Measurements from ENCODE around the gene EML6. TPM values are rescaled to one million over a fixed set of nuclear protein-coding genes. Genes with fewer than 3 reads are reported as not detected.

EML6 gene
- total and polyA plus RNA-seq, 2 experiments from 2014 or later: 2.7 to 6.2 TPM

- Histone ChIP-seq H3F3A (replicated peaks; ENCODE audit: low read depth) (no peaks in the 10 kb centered on the region), H3K4me1 (ENCODE audit: insufficient read depth) (no peaks in the 10 kb centered on the region), H3K4me3 (no peak overlapping the region), H3K27me3 (ENCODE audit: insufficient read depth) (no peaks in the 10 kb centered on the region), H3K36me3 (ENCODE audit: insufficient read depth) (no peaks in the 10 kb centered on the region), H2AFZ (no peak overlapping the region), H3K4me2 (no peak overlapping the region), H4K20me1 (replicated peaks; ENCODE audit: insufficient read depth) (no peaks in the 10 kb centered on the region), H3K27ac (ENCODE audit: low read depth) (no peak overlapping the region), H3K9me2 (ENCODE audit: insufficient read depth) (no peaks in the 10 kb centered on the region), H3K79me2 (replicated peaks; ENCODE audit: insufficient read depth) (no peaks in the 10 kb centered on the region)
- H3K4me1 Mint-ChIP-seq: 0 out of 3 replicates have a peak, but pooled peaks cover 3% of the 10 kb centered on the region
- H3K36me3 Mint-ChIP-seq (ENCODE audit: low read depth): no peaks in the 10 kb centered on the region
- H3K27me3 Mint-ChIP-seq (ENCODE audit: insufficient read depth, low read depth, poor library complexity): peaks cover 5% of the 10 kb centered on the region
- no peak for DNase-seq (ENCODE audit: low spot score)
- no peak for ATAC-seq
- no peak overlapping the region for H3K27ac Mint-ChIP-seq
- H3K9me3 Mint-ChIP-seq: no peaks in the 10 kb centered on the region
- TF ChIP-seq JUNB (IDR thresholded peaks at IDR 0.05; ENCODE audit: unreplicated experiment) (no peak), ZNF331 (CRISPR knock-in tag; IDR thresholded peaks at IDR 0.05; ENCODE audit: low read depth) (no peak), STAT1 (IDR thresholded peaks at IDR 0.05; ENCODE audit: unreplicated experiment) (no peak), NANOG (IDR thresholded peaks at IDR 0.05; ENCODE audit: borderline replicate concordance) (no peak), POLR2AphosphoS5 (IDR thresholded peaks at IDR 0.05; ENCODE audit: low read depth) (no peak), CREB1 (CRISPR knock-in tag; IDR thresholded peaks at IDR 0.05; ENCODE audit: low read depth) (no peak), ZNF114 (CRISPR knock-in tag; IDR thresholded peaks at IDR 0.05) (no peak), EZH2phosphoT487 (IDR thresholded peaks at IDR 0.05; ENCODE audit: unreplicated experiment) (no peak), ZNF462 (CRISPR knock-in tag; IDR thresholded peaks at IDR 0.05) (no peak), EZH2 (IDR thresholded peaks at IDR 0.05; ENCODE audit: low read depth, unreplicated experiment) (no peak)
- TF ChIP-seq, protein P1, sequence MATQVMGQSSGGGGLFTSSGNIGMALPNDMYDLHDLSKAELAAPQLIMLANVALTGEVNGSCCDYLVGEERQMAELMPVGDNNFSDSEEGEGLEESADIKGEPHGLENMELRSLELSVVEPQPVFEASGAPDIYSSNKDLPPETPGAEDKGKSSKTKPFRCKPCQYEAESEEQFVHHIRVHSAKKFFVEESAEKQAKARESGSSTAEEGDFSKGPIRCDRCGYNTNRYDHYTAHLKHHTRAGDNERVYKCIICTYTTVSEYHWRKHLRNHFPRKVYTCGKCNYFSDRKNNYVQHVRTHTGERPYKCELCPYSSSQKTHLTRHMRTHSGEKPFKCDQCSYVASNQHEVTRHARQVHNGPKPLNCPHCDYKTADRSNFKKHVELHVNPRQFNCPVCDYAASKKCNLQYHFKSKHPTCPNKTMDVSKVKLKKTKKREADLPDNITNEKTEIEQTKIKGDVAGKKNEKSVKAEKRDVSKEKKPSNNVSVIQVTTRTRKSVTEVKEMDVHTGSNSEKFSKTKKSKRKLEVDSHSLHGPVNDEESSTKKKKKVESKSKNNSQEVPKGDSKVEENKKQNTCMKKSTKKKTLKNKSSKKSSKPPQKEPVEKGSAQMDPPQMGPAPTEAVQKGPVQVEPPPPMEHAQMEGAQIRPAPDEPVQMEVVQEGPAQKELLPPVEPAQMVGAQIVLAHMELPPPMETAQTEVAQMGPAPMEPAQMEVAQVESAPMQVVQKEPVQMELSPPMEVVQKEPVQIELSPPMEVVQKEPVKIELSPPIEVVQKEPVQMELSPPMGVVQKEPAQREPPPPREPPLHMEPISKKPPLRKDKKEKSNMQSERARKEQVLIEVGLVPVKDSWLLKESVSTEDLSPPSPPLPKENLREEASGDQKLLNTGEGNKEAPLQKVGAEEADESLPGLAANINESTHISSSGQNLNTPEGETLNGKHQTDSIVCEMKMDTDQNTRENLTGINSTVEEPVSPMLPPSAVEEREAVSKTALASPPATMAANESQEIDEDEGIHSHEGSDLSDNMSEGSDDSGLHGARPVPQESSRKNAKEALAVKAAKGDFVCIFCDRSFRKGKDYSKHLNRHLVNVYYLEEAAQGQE (IDR thresholded peaks at IDR 0.05; ENCODE audit: unreplicated experiment): no peak
- TF ChIP-seq, protein P2, sequence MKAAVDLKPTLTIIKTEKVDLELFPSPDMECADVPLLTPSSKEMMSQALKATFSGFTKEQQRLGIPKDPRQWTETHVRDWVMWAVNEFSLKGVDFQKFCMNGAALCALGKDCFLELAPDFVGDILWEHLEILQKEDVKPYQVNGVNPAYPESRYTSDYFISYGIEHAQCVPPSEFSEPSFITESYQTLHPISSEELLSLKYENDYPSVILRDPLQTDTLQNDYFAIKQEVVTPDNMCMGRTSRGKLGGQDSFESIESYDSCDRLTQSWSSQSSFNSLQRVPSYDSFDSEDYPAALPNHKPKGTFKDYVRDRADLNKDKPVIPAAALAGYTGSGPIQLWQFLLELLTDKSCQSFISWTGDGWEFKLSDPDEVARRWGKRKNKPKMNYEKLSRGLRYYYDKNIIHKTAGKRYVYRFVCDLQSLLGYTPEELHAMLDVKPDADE (IDR thresholded peaks at IDR 0.05): no peak
- no peak overlapping the region for H3K4me3 Mint-ChIP-seq
These were observed 73.8 kb downstream of the EML6 start for GRCh38 chr2:54797307-54797706.

Data from GM23338 (cell line).